ENCODE data around the gene RXRB.

GRCh38 chr6:33170176-33171015 is 30.1 kb downstream of the RXRB start:
- TF ChIP-seq POLR2A (IDR thresholded peaks at IDR 0.05; ENCODE audit: low read length) (no peak), GATA1 (IDR thresholded peaks at IDR 0.05; ENCODE audit: low read depth, low read length) (no peak)
